RCC 7860 (cell line): ENCODE results near the gene COLEC12.
"Not testable (repeated sequence)": the region's sequence is repeated elsewhere in the genome, so short reads cannot be mapped to it uniquely, and the experiment has no call there.

Experiments used
- DNase-seq: peaks from one replicate; pipeline ENCODE4 v3.0.0-alpha.2; 2015; ENCODE audit warnings: low spot score
- FAIRE-seq: peaks from 2 replicates; lab custom pipeline; 2012; peaks lifted over from hg19 to GRCh38; lab: Jason Lieb, UNC

The COLEC12 gene

DNA sequence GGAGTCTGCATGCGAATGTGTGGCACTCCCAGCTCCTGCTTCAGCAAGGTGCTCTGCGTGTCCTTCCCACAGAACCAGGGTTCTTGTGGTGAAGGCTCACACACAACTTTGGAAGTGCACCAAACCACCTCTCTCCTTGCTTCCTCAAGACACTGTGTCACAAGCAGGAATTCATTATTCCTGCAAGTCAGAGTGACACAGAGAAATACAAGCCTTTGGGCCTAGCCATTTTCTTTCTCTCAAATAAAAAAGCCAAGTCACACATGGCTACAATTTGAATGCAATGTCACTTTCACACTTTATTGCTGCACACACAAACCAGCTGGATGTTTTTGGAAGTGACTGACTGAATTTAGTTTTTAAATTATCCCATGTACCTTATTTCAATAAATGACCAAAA, 202.6 kb downstream of the COLEC12 start:
- DNase-seq (no peak), FAIRE-seq (no peak)

- no peak for FAIRE-seq
- DNase-seq: no peak
Measured at GRCh38 chr18:295756-296490, 204.6 kb downstream of the COLEC12 start.

GRCh38 chr18:294566-294965, 205.9 kb downstream of the COLEC12 start:
- DNase-seq (no peak), FAIRE-seq (no peak)

DNA sequence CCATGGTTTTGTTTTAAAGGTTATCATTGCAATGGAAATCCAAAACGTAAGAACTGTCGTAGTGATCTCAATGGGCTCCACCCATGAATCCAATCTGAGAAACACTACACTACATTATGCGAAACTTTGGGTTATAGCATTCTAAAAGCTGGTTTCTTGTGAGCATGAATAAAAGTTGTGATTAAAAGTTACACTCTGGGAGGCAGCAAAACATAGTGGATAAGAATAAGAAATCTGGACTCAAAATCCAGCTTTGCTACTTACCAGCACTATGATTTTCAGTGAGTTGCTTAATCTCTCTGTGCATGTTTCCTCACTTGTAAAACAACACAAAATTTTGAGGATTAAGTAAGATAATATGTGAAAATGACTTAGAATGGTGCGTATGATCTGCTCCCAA, 207.0 kb downstream of the COLEC12 start:
- no peak for FAIRE-seq
- no peak for DNase-seq

- DNase-seq (no peak), FAIRE-seq (no peak)
Measured at GRCh38 chr18:292271-292670, 208.2 kb downstream of the COLEC12 start.

DNA sequence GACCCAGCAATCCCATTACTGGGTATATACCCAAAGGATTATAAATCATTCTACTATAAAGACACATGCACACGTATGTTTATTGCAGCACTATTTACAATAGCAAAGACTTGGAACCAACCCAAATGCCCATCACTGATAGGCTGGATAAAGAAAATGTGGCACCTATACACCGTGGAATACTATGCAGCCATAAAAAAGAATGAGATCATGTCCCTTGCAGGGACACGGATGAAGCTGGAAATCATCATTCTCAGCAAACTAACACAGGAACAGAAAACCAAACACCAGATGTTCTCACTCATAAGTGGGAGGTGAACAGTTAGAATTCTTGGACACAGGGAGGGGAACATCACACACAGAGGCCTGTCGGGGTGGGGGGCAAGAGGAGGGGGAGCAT, 210.5 kb downstream of the COLEC12 start:
- FAIRE-seq, DNase-seq: not testable (repeated sequence)

DNA sequence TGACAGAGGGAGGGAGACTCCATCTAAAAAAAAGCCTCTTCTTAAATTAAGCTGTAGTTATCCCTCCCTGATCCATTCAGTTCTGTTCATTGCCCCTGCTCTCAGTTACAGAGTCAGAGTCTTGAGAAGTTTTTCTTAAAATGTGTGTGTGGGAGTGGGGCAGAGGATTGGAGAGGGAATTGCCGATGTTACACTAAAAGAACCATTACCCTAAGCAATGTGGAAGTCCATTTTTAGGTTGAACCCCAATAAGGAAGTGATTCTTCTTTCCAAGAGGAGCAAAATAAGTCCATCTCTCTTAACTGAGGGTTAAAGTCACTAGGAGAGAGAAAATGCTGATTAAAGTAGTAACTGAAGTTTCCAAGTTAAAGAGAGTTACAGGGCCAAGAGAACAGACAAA, 211.5 kb downstream of the COLEC12 start:
- DNase-seq (no peak), FAIRE-seq (no peak)

DNA sequence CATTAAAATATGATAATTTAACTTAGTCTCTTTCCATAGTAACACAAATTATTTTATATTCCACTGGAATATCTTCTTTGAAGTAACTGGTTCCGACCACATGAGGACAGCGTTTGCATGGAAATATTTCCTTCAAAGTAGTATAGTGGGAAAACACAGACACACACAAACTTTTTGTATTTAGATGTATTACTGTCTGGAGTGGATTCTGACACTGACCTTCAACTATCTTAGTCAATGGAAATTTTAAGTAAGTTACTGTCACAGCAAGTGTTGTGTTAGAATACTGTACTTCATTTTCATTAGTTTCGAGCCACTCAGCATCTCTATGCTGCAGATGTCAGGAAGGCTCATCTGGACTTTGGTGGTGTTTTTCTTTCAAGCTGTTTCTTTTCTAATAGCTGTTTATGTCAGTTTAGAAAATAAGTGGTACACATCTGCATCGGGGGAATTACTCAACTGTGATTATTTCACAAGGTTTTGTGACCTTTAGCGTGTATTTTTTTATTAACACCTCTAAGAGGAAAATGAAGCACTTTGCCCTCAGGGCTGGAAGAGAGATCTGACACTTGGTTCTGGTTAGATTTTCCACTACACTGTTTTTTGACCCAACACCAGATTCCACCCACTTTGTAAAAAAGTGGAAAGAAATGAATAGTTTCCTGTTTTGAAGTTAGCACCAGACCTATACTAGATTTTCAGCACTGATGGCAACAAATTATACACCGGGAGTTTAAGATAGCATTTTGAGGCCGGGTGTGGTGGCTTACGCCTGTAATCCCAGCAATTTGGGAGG, 213.8 kb downstream of the COLEC12 start:
- no peak for FAIRE-seq
- peak; percentile 13 for DNase-seq

DNA sequence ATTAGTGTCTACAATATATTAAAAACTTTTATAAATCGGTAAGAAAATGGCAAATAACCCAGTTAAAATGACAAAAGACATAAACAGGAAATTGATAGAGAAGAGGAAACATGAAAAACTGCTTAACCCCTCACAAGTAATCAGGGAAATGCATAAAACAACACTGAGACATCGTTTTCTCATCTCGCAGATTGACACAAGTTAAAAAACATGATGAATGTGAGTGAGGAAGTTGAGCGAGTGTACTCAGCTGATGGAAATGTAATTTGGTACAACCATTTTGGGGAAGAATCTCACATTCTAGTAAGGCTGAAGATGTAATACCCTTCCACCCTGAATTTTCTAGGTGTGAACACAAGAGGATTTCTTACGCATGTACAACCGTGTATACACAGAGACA, 214.7 kb downstream of the COLEC12 start:
- FAIRE-seq: no peak

GRCh38 chr18:275486-275885, 225.0 kb downstream of the COLEC12 start:
- FAIRE-seq (no peak), DNase-seq (no peak)

More for the DNA sequence above, 214.7 kb downstream of the COLEC12 start:
- DNase-seq: no peak

- DNase-seq (no peak), FAIRE-seq (no peak)
Measured at GRCh38 chr18:274313-274712, 226.2 kb downstream of the COLEC12 start.

GRCh38 chr18:273525-273924, 227.0 kb downstream of the COLEC12 start:
- FAIRE-seq (no peak), DNase-seq (no peak)

GRCh38 chr18:272650-273049, 227.9 kb downstream of the COLEC12 start:
- FAIRE-seq (no peak), DNase-seq (no peak)

DNA sequence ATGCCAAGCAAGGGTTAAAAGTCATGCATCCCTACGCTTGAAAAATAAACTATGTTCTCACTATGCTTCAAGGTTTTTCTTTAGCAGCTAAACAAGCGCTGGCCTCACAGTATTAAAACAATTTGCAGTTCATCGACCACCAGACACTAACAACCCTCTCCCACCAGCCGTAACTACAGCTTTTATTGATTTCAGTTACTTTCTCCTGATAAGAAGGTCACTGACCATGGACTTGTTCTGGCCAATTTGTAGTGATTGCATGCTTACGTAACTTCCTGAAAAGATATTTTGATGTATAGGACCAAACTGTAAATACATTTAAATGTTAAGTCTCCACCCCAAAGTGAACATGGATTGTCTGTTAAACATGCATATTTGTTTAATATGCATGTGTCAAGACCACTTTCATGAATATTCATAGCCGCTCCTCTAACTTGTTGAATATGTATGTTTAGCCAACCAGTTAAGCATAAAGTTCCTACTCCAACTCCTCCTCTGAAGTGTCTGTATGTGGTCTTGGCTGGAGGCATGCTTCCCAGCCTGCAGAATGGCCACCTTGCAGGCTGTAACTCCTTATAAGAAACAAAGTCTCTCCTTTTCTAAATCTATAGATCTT, 230.9 kb downstream of the COLEC12 start:
- FAIRE-seq (no peak), DNase-seq (no peak)

- FAIRE-seq (no peak), DNase-seq (peak; percentile 79)
Measured at GRCh38 chr18:267688-268552, 232.6 kb downstream of the COLEC12 start, which contains the start of gene THOC1. TSS of gene THOC1 (minus strand) at chr18:268047. CDS start at chr18:268019, 28 bp downstream.

DNA sequence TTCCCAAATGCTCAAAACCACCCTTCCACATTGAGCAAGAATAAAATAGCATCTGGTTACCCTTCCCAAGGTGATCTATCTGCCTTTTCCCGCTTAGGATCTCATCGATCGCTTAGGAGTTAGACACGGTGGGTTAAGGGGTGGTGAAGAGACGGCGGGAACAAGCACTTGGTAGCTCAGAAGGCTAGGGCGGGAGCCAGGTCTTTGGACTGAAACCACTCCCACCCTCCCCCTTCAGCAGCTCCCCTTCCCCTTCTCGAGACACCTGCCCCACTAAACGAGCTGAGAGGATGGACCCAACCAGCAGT, 233.2 kb downstream of the COLEC12 start:
- no peak for DNase-seq
- FAIRE-seq: no peak
